Fibroblast of villous mesenchyme (primary cell): ENCODE results near the gene ZNF319. TPM values are rescaled to one million over a fixed set of nuclear protein-coding genes. Genes with fewer than 3 reads are reported as not detected.
"Not testable (repeated sequence)": the region's sequence is repeated elsewhere in the genome, so short reads cannot be mapped to it uniquely, and the experiment has no call there.

Experiments
- DNase-seq: peaks from one replicate; pipeline ENCODE4 v3.0.0-alpha.2; 2010; ENCODE audit warnings: low read depth
- H3K4me3 ChIP-seq: 2 replicates; pipeline ENCODE4 v1.5.1; 2011; ENCODE audit warnings: low read depth, mild to moderate bottlenecking, low read length
- CTCF ChIP-seq: IDR thresholded peaks from 2 replicates; pipeline ENCODE4 v1.5.1; 2012; ENCODE audit warnings: low read depth, mild to moderate bottlenecking, low read length; ENCODE audit not compliant: insufficient read depth
- total RNA-seq: library from RNA; depleted of rRNA; stranded (reverse); fragments of >200 nt; gene quantifications from 2 replicates; pipeline ENCODE4 v1.2.3, GENCODE V29; 2012

Gene ZNF319
- total RNA-seq, 1 donor: 6.0 TPM

- TF ChIP-seq CTCF: no peak
- no peak for DNase-seq
- H3K4me3 ChIP-seq: no peak overlapping the region
Observed at GRCh38 chr16:58013201-58013956, 12.9 kb upstream of the ZNF319 start.

GRCh38 chr16:58012481-58012880 lies 12.0 kb upstream of the ZNF319 start:
- no peak for TF ChIP-seq CTCF
- no peak for DNase-seq
- H3K4me3 ChIP-seq: no peak overlapping the region

GRCh38 chr16:58011652-58012051 lies 11.2 kb upstream of the ZNF319 start:
- TF ChIP-seq CTCF: no peak
- H3K4me3 ChIP-seq: no peak overlapping the region
- peak; percentile 80 for DNase-seq

- H3K4me3 ChIP-seq: no peak overlapping the region
- TF ChIP-seq CTCF: no peak
- DNase-seq: no peak
Observed at GRCh38 chr16:58010886-58011285, 10.4 kb upstream of the ZNF319 start.

GRCh38 chr16:58009856-58010416 lies 9.5 kb upstream of the ZNF319 start:
- TF ChIP-seq CTCF: no peak
- DNase-seq: no peak
- no peak overlapping the region for H3K4me3 ChIP-seq

- DNase-seq, H3K4me3 ChIP-seq: not testable (repeated sequence)
Observed at GRCh38 chr16:58004736-58005135, 4.3 kb upstream of the ZNF319 start.

GRCh38 chr16:58002936-58003335 lies 2.5 kb upstream of the ZNF319 start:
- no peak overlapping the region for H3K4me3 ChIP-seq
- no peak for TF ChIP-seq CTCF
- DNase-seq: no peak
